ENCODE data around the gene EMB.
"Not testable (repeated sequence)": the region's sequence is repeated elsewhere in the genome, so short reads cannot be mapped to it uniquely, and the experiment has no call there.

DNA sequence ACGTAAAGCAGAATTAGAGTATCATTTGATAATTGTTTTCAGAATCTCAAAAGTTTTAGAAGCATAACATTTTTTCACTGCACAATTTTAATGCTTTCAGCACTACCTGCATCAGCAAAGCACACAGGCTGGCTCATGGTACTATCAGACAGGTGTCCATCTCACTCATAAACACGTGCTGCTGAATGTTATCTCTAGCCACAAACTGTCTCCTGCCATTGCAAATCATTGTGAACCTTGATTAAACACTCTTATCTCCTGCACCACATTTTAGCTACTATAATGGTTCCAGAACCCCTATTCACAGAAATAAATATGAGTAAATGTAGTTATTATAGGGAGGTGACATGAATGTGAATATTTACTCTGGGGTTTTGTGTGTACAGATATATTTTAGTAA is 56.7 kb downstream of the EMB start:
- TF ChIP-seq BHLHE40, CEBPB (IDR thresholded peaks at IDR 0.05; ENCODE audit: low read depth, low read length): not testable (repeated sequence)

Data from IMR-90 (cell line).